Progenitor cell of endocrine pancreas (in vitro differentiated cells): Measurements from ENCODE around the gene CPA5. TPM values are rescaled to one million over a fixed set of nuclear protein-coding genes. Genes with fewer than 3 reads are reported as not detected.

Source experiments
- DNase-seq: peaks from one replicate; pipeline ENCODE4 v3.0.0; 2021; ENCODE audit warnings: low spot score; ENCODE audit not compliant: unreplicated experiment
- H3K27ac Mint-ChIP-seq: 2 replicates; pipeline ENCODE4 v1.8.0; 2021; ENCODE audit warnings: mild to moderate bottlenecking, moderate library complexity, mixed read lengths
- H3K27me3 Mint-ChIP-seq: 2 replicates; pipeline ENCODE4 v1.8.0; 2021; ENCODE audit warnings: mixed read lengths
- H3K36me3 Mint-ChIP-seq: 2 replicates; pipeline ENCODE4 v1.8.0; 2022; ENCODE audit warnings: mixed read lengths; ENCODE audit not compliant: insufficient read depth
- H3K4me1 Mint-ChIP-seq: 2 replicates; pipeline ENCODE4 v1.8.0; 2021; ENCODE audit warnings: low read depth, mixed read lengths
- H3K4me3 Mint-ChIP-seq: 2 replicates; pipeline ENCODE4 v1.8.0; 2021; ENCODE audit warnings: low read depth, mild to moderate bottlenecking, moderate library complexity, mixed read lengths
- H3K9me3 Mint-ChIP-seq: 2 replicates; pipeline ENCODE4 v1.8.0; 2021; ENCODE audit warnings: low read depth, mixed read lengths
- CTCF ChIP-seq: fragments of 200-600 bp; sonication (generic); IDR thresholded peaks from one replicate; pipeline ENCODE4 v1.5.0; 2021; ENCODE audit warnings: antibody characterized with exemption, mild to moderate bottlenecking; ENCODE audit not compliant: unreplicated experiment
- total RNA-seq: library from RNA; stranded (reverse); gene quantifications from 2 replicates; pipeline ENCODE4 v1.2.1, GENCODE V29; 2021

CPA5 gene
- total RNA-seq, 1 donor from 2014 or later, result not detected

GRCh38 chr7:130398526-130399090 is 54.0 kb downstream of the CPA5 start:
- DNase-seq, result no peak
- no peak for TF ChIP-seq CTCF
- Mint-ChIP-seq H3K4me1 (peaks cover 7% of the 10 kb centered on the region), H3K4me3 (no peak overlapping the region), H3K36me3 (peaks cover 21% of the 10 kb centered on the region), H3K27ac (no peak overlapping the region), H3K27me3 (no peaks in the 10 kb centered on the region), H3K9me3 (no peaks in the 10 kb centered on the region)

- Mint-ChIP-seq H3K9me3 (no peaks in the 10 kb centered on the region), H3K36me3 (peaks cover 18% of the 10 kb centered on the region), H3K4me3 (no peak overlapping the region), H3K27ac (no peak overlapping the region), H3K27me3 (no peaks in the 10 kb centered on the region), H3K4me1 (peaks cover 2% of the 10 kb centered on the region)
- no peak for DNase-seq
- TF ChIP-seq CTCF, result no peak
Observed at GRCh38 chr7:130400120-130400572, 55.5 kb downstream of the CPA5 start.

GRCh38 chr7:130401101-130401500 is 56.5 kb downstream of the CPA5 start:
- no peak overlapping the region for H3K4me3 Mint-ChIP-seq
- no peak for DNase-seq
- peaks cover 18% of the 10 kb centered on the region for H3K36me3 Mint-ChIP-seq
- TF ChIP-seq CTCF, result no peak
- H3K9me3 Mint-ChIP-seq, result no peaks in the 10 kb centered on the region
- no peak overlapping the region for H3K27ac Mint-ChIP-seq
- H3K27me3 Mint-ChIP-seq, result no peaks in the 10 kb centered on the region
- H3K4me1 Mint-ChIP-seq, result no peaks in the 10 kb centered on the region

GRCh38 chr7:130401578-130401977 is 57.0 kb downstream of the CPA5 start:
- Mint-ChIP-seq H3K9me3 (no peaks in the 10 kb centered on the region), H3K4me1 (no peaks in the 10 kb centered on the region), H3K27ac (no peak overlapping the region), H3K36me3 (peaks cover 18% of the 10 kb centered on the region), H3K27me3 (no peaks in the 10 kb centered on the region), H3K4me3 (no peak overlapping the region)
- DNase-seq, result no peak
- no peak for TF ChIP-seq CTCF

- Mint-ChIP-seq H3K4me1 (peaks cover 14% of the 10 kb centered on the region), H3K4me3 (no peak overlapping the region), H3K27me3 (no peaks in the 10 kb centered on the region)
Observed at GRCh38 chr7:130405003-130405402, 60.4 kb downstream of the CPA5 start.

More at GRCh38 chr7:130405003-130405402, 60.4 kb downstream of the CPA5 start:
- Mint-ChIP-seq H3K36me3 (peaks cover 11% of the 10 kb centered on the region), H3K27ac (no peak overlapping the region), H3K9me3 (no peaks in the 10 kb centered on the region)
- DNase-seq, result no peak
- no peak for TF ChIP-seq CTCF
